ENCODE results near the gene ACTL7B. TPM values are rescaled to one million over a fixed set of nuclear protein-coding genes. Genes with fewer than 3 reads are reported as not detected.
A peak's percentile ranks its signal among the peaks of the same experiment; 100 is the strongest.
"Not testable (repeated sequence)": the region's sequence is repeated elsewhere in the genome, so short reads cannot be mapped to it uniquely, and the experiment has no call there.

ACTL7B gene
- total RNA-seq, 2 donors from 2014 or later, result 0.26 TPM; not detected in 1

GRCh38 chr9:108900176-108900575 is 44.4 kb upstream of the ACTL7B start:
- Histone ChIP-seq H3K4me3 (no peak overlapping the region), H3K27ac (no peak overlapping the region), H3K4me1 (no peaks in the 10 kb centered on the region), H3K9me3 (no peaks in the 10 kb centered on the region), H3K27me3 (no peaks in the 10 kb centered on the region), H3K36me3 (replicated peaks in 1 of 2; ENCODE audit: insufficient read depth in 1 of 2, low read depth in 2 of 2) (peaks cover 0 to 18% of the 10 kb centered on the region in 2 donors)
- intact Hi-C loops (cut with DNase I), result no loop called here
- WGBS, 2 donors, result 88 to 93% methylated on average over 5 of the region's 5 CpGs
- TF ChIP-seq CTCF (IDR thresholded peaks at IDR 0.05) (no peak), POLR2A (IDR thresholded peaks at IDR 0.05) (no peak)
- no peak for DNase-seq
- ATAC-seq, result no peak

GRCh38 chr9:108899023-108899695 is 43.4 kb upstream of the ACTL7B start:
- H3K27ac ChIP-seq; H3K4me3 ChIP-seq; DNase-seq; H3K4me1 ChIP-seq; H3K9me3 ChIP-seq; ATAC-seq; intact Hi-C loops (cut with DNase I); H3K27me3 ChIP-seq: not testable (repeated sequence)
- peaks cover 0 to 19% of the 10 kb centered on the region in 2 donors for H3K36me3 ChIP-seq (replicated peaks in 1 of 2; ENCODE audit: insufficient read depth in 1 of 2, low read depth in 2 of 2)
- WGBS, 2 donors, result 94 to 95% methylated on average over 8 of the region's 8 CpGs

GRCh38 chr9:108897324-108898096 is 41.7 kb upstream of the ACTL7B start:
- Histone ChIP-seq H3K27ac (no peak overlapping the region), H3K9me3 (no peaks in the 10 kb centered on the region), H3K36me3 (replicated peaks in 1 of 2; ENCODE audit: insufficient read depth in 1 of 2, low read depth in 2 of 2) (peaks cover 2 to 18% of the 10 kb centered on the region in 2 donors), H3K4me3 (no peak overlapping the region), H3K27me3 (no peaks in the 10 kb centered on the region), H3K4me1 (no peaks in the 10 kb centered on the region)
- intact Hi-C loops (cut with DNase I), result no loop called here
- no peak for TF ChIP-seq POLR2A (IDR thresholded peaks at IDR 0.05)
- no peak for TF ChIP-seq CTCF (IDR thresholded peaks at IDR 0.05)
- DNase-seq, result no peak
- WGBS, 2 donors, result 91 to 95% methylated on average over 2 of the region's 2 CpGs
- ATAC-seq, result no peak

GRCh38 chr9:108894225-108894997 is 38.6 kb upstream of the ACTL7B start:
- H3K36me3 ChIP-seq (replicated peaks in 1 of 2; ENCODE audit: insufficient read depth in 1 of 2, low read depth in 2 of 2), result peaks cover 9 to 22% of the 10 kb centered on the region in 2 donors
- no peaks in the 10 kb centered on the region for H3K27me3 ChIP-seq
- ATAC-seq (no peak), DNase-seq (no peak)
- H3K4me1 ChIP-seq, result no peaks in the 10 kb centered on the region
- TF ChIP-seq POLR2A (IDR thresholded peaks at IDR 0.05) (no peak), CTCF (IDR thresholded peaks at IDR 0.05) (no peak)
- intact Hi-C loops (cut with DNase I), result no loop called here
- whole genome bisulfite sequencing, 2 donors, result 60 to 72% methylated on average over 4 of the region's 4 CpGs
- H3K4me3 ChIP-seq, result no peak overlapping the region
- H3K9me3 ChIP-seq, result no peaks in the 10 kb centered on the region
- H3K27ac ChIP-seq, result no peak overlapping the region

GRCh38 chr9:108889649-108890067 is 33.9 kb upstream of the ACTL7B start:
- no peak for TF ChIP-seq POLR2A (IDR thresholded peaks at IDR 0.05)
- TF ChIP-seq CTCF (IDR thresholded peaks at IDR 0.05), result peak in 3 of 7 experiments; percentile 14 to 39 (median 18)
- Histone ChIP-seq H3K27ac (no peak overlapping the region), H3K27me3 (no peaks in the 10 kb centered on the region), H3K9me3 (no peaks in the 10 kb centered on the region), H3K4me3 (no peak overlapping the region), H3K36me3 (replicated peaks in 1 of 2; ENCODE audit: insufficient read depth in 1 of 2, low read depth in 2 of 2) (peaks cover 9 to 14% of the 10 kb centered on the region in 2 donors), H3K4me1 (peaks cover 25% of the 10 kb centered on the region)
- ATAC-seq (no peak), DNase-seq (no peak)
- 72 to 76% methylated on average over 4 of the region's 4 CpGs for WGBS, 2 donors
- intact Hi-C loops (cut with DNase I), result no loop called here

- intact Hi-C loops (cut with DNase I), result not testable (repeated sequence)
These were observed 30.9 kb upstream of the ACTL7B start for GRCh38 chr9:108886594-108887271.

More at GRCh38 chr9:108886594-108887271, 30.9 kb upstream of the ACTL7B start:
- ATAC-seq (peak; percentile 52), DNase-seq (peak in 3 of 4 donors; percentile 12 to 46 (median 31))
- Histone ChIP-seq H3K27ac (peak overlapping the region; percentile 72 to 89 (median 76)), H3K4me1 (peaks cover 26% of the 10 kb centered on the region)
- not testable (repeated sequence) for H3K4me3 ChIP-seq; H3K36me3 ChIP-seq (replicated peaks in 1 of 2; ENCODE audit: insufficient read depth in 1 of 2, low read depth in 2 of 2); H3K27me3 ChIP-seq; H3K9me3 ChIP-seq
- WGBS, 2 donors, result 62 to 66% methylated on average over 3 of the region's 3 CpGs

Data from body of pancreas (tissue), 4 donors.